HAP-1 (cell line): Measurements from ENCODE around the gene CELF2.

ENCODE experiments used
- DNase-seq, 2 experiments: peaks; one replicate each; pipeline ENCODE4 v3.0.0-alpha.2; 2016 to 2020; ENCODE audit warnings: low spot score in 2 of 2
- H3K27me3 ChIP-seq: fragments of 250-450 bp; sonication (Bioruptor Pico); 2 replicates; pipeline ENCODE4 v1.5.1; 2020; ENCODE audit warnings: low read depth, mild to moderate bottlenecking, moderate library complexity
- H3K36me3 ChIP-seq: fragments of 250-450 bp; sonication (Bioruptor Pico); replicated peaks from 2 replicates; pipeline ENCODE4 v1.5.1; 2020; ENCODE audit warnings: mild to moderate bottlenecking
- H3K4me1 ChIP-seq: fragments of 250-450 bp; sonication (Bioruptor Pico); 2 replicates; pipeline ENCODE4 v1.5.1; 2020; ENCODE audit warnings: mild to moderate bottlenecking
- H3K4me3 ChIP-seq: fragments of 250-450 bp; sonication (Bioruptor Pico); 2 replicates; pipeline ENCODE4 v1.5.1; 2020; ENCODE audit warnings: mild to moderate bottlenecking, moderate library complexity
- H3K9me3 ChIP-seq: fragments of 250-450 bp; sonication (Bioruptor Pico); 2 replicates; pipeline ENCODE4 v1.5.1; 2020; ENCODE audit warnings: mild to moderate bottlenecking, moderate library complexity
- in situ Hi-C: fragments of 300-500 bp; cut with MboI; formaldehyde crosslinking; loops from 3 replicates; pipeline ENCODE4 v1.14.3; 2020; ENCODE audit warnings: low sequenced_read_pairs, inconsistent platforms, mixed read lengths

The CELF2 gene

GRCh38 chr10:11020548-11020942 is 2.9 kb downstream of the CELF2 start:
- DNase-seq: no peak
- in situ Hi-C loops: no loop called here
- Histone ChIP-seq H3K36me3 (no peaks in the 10 kb centered on the region), H3K4me1 (peaks cover 10% of the 10 kb centered on the region), H3K9me3 (no peaks in the 10 kb centered on the region), H3K4me3 (no peak overlapping the region), H3K27me3 (peaks cover 36% of the 10 kb centered on the region)

GRCh38 chr10:11022213-11022612 is 4.5 kb downstream of the CELF2 start:
- Histone ChIP-seq H3K4me1 (peaks cover 4% of the 10 kb centered on the region; the same call in 1 of the 2 replicates), H3K36me3 (no peaks in the 10 kb centered on the region), H3K9me3 (no peaks in the 10 kb centered on the region), H3K27me3 (peaks cover 24% of the 10 kb centered on the region), H3K4me3 (no peak overlapping the region)
- in situ Hi-C loops: no loop called here
- no peak for DNase-seq

GRCh38 chr10:11023009-11023953 is 5.6 kb downstream of the CELF2 start:
- Histone ChIP-seq H3K27me3 (peaks cover 24% of the 10 kb centered on the region), H3K36me3 (no peaks in the 10 kb centered on the region), H3K4me1 (peaks cover 4% of the 10 kb centered on the region; the same call in 1 of the 2 replicates), H3K4me3 (no peak overlapping the region), H3K9me3 (no peaks in the 10 kb centered on the region)
- in situ Hi-C loops: no loop called here
- no peak for DNase-seq

- no peaks in the 10 kb centered on the region for H3K36me3 ChIP-seq
- H3K4me1 ChIP-seq: no peaks in the 10 kb centered on the region
- no peaks in the 10 kb centered on the region for H3K9me3 ChIP-seq
- no peak for DNase-seq
- peaks cover 18% of the 10 kb centered on the region; the same call in 1 of the 2 replicates for H3K27me3 ChIP-seq
- H3K4me3 ChIP-seq: no peak overlapping the region
- in situ Hi-C loops: no loop called here
Observed at GRCh38 chr10:11024596-11024995, 6.9 kb downstream of the CELF2 start.

- Histone ChIP-seq H3K36me3 (no peaks in the 10 kb centered on the region), H3K9me3 (no peaks in the 10 kb centered on the region), H3K4me3 (no peak overlapping the region), H3K27me3 (peaks cover 8% of the 10 kb centered on the region; the same call in 1 of the 2 replicates), H3K4me1 (no peaks in the 10 kb centered on the region)
- no peak for DNase-seq
- in situ Hi-C loops: loop anchor here (25.0 kb wide), 1 partner anchor 1689 kb away; no protein-coding TSS in a partner anchor
Observed at GRCh38 chr10:11025978-11026377, 8.3 kb downstream of the CELF2 start.

GRCh38 chr10:11026773-11027172 is 9.1 kb downstream of the CELF2 start:
- in situ Hi-C loops: loop anchor here (25.0 kb wide), 1 partner anchor 1689 kb away; no protein-coding TSS in a partner anchor
- DNase-seq: no peak
- no peaks in the 10 kb centered on the region for H3K9me3 ChIP-seq

GRCh38 chr10:11034762-11035161 is 17.1 kb downstream of the CELF2 start:
- Histone ChIP-seq H3K4me3 (no peak overlapping the region), H3K4me1 (no peaks in the 10 kb centered on the region; the same call in 1 of the 2 replicates), H3K36me3 (no peaks in the 10 kb centered on the region), H3K27me3 (no peaks in the 10 kb centered on the region), H3K9me3 (no peaks in the 10 kb centered on the region)
- DNase-seq: no peak
- in situ Hi-C loops: loop anchor here (25.0 kb wide), 1 partner anchor 1697 kb away; no protein-coding TSS in a partner anchor

More at GRCh38 chr10:11026773-11027172, 9.1 kb downstream of the CELF2 start:
- H3K4me1 ChIP-seq: no peaks in the 10 kb centered on the region
- peaks cover under 1% of the 10 kb centered on the region; the same call in 1 of the 2 replicates for H3K27me3 ChIP-seq
- no peak overlapping the region for H3K4me3 ChIP-seq
- H3K36me3 ChIP-seq: no peaks in the 10 kb centered on the region

- Histone ChIP-seq H3K27me3 (no peaks in the 10 kb centered on the region), H3K36me3 (no peaks in the 10 kb centered on the region), H3K4me1 (no peaks in the 10 kb centered on the region; the same call in 1 of the 2 replicates), H3K4me3 (no peak overlapping the region), H3K9me3 (no peaks in the 10 kb centered on the region)
- in situ Hi-C loops: loop anchor here (25.0 kb wide), 1 partner anchor 1698 kb away; no protein-coding TSS in a partner anchor
- DNase-seq: no peak
Observed at GRCh38 chr10:11035301-11035991, 17.8 kb downstream of the CELF2 start.

GRCh38 chr10:11036424-11037011 is 18.8 kb downstream of the CELF2 start:
- in situ Hi-C loops: loop anchor here (25.0 kb wide), 1 partner anchor 1699 kb away; no protein-coding TSS in a partner anchor
- Histone ChIP-seq H3K4me1 (no peaks in the 10 kb centered on the region; the same call in 1 of the 2 replicates), H3K36me3 (no peaks in the 10 kb centered on the region), H3K9me3 (no peaks in the 10 kb centered on the region), H3K27me3 (no peaks in the 10 kb centered on the region), H3K4me3 (no peak overlapping the region)
- DNase-seq: peak; percentile 70 to 74

GRCh38 chr10:11037991-11038390 is 20.3 kb downstream of the CELF2 start:
- H3K4me3 ChIP-seq: no peak overlapping the region
- no peaks in the 10 kb centered on the region for H3K9me3 ChIP-seq
- no peaks in the 10 kb centered on the region; the same call in 1 of the 2 replicates for H3K4me1 ChIP-seq
- no peak for DNase-seq
- H3K27me3 ChIP-seq: no peaks in the 10 kb centered on the region
- no peaks in the 10 kb centered on the region for H3K36me3 ChIP-seq
- in situ Hi-C loops: loop anchor here (25.0 kb wide), 1 partner anchor 1701 kb away; no protein-coding TSS in a partner anchor

- no peak for DNase-seq
- no peaks in the 10 kb centered on the region for H3K36me3 ChIP-seq
- no peaks in the 10 kb centered on the region for H3K4me1 ChIP-seq
- no peak overlapping the region for H3K4me3 ChIP-seq
- in situ Hi-C loops: loop anchor here (25.0 kb wide), 1 partner anchor 1705 kb away; no protein-coding TSS in a partner anchor
- H3K27me3 ChIP-seq: no peaks in the 10 kb centered on the region
- no peaks in the 10 kb centered on the region for H3K9me3 ChIP-seq
Observed at GRCh38 chr10:11042357-11042756, 24.7 kb downstream of the CELF2 start.

GRCh38 chr10:11043039-11043438 is 25.4 kb downstream of the CELF2 start:
- H3K36me3 ChIP-seq: no peaks in the 10 kb centered on the region
- H3K27me3 ChIP-seq: no peaks in the 10 kb centered on the region
- H3K4me3 ChIP-seq: no peak overlapping the region
- no peak for DNase-seq
- no peaks in the 10 kb centered on the region for H3K9me3 ChIP-seq
- in situ Hi-C loops: loop anchor here (25.0 kb wide), 1 partner anchor 1706 kb away; no protein-coding TSS in a partner anchor
- peaks cover 2% of the 10 kb centered on the region for H3K4me1 ChIP-seq

- in situ Hi-C loops: loop anchor here (25.0 kb wide), 1 partner anchor 1706 kb away; no protein-coding TSS in a partner anchor
- Histone ChIP-seq H3K36me3 (no peaks in the 10 kb centered on the region), H3K27me3 (no peaks in the 10 kb centered on the region), H3K4me3 (no peak overlapping the region), H3K4me1 (peaks cover 5% of the 10 kb centered on the region), H3K9me3 (no peaks in the 10 kb centered on the region)
- no peak for DNase-seq
Observed at GRCh38 chr10:11043446-11044127, 25.9 kb downstream of the CELF2 start.
